Stimulated activated CD8-positive, alpha-beta memory T cell treated with anti-CD3 and anti-CD28 coated beads, Interleukin-15, amount 100 ng/mL, for 48 hours (primary cell): ENCODE measurements around the gene RIMKLB.
A peak's percentile ranks its signal among the peaks of the same experiment; 100 is the strongest.

Experiments
- DNase-seq, 2 donors: peaks; one replicate each; pipeline ENCODE4 v3.0.0-alpha.2; 2020; ENCODE audit warnings: low read depth in 2 of 2

Gene RIMKLB

GRCh38 chr12:8697476-8698131, at the start of gene RIMKLB:
TSS of gene RIMKLB (plus strand) at chr12:8697991. CDS start at chr12:8713867, 15,876 bp downstream.
- peak; percentile 56 to 63 for DNase-seq

GRCh38 chr12:8648576-8649205, 49.1 kb upstream of the RIMKLB start:
- DNase-seq, result peak; percentile 80 to 81

- no peak for DNase-seq
These were observed 42.4 kb upstream of the RIMKLB start for GRCh38 chr12:8655421-8655820.

- DNase-seq, result no peak
These were observed 39.4 kb upstream of the RIMKLB start for GRCh38 chr12:8658346-8658745.

GRCh38 chr12:8661016-8661415, 36.8 kb upstream of the RIMKLB start:
- DNase-seq, result no peak

GRCh38 chr12:8661751-8662150, 36.0 kb upstream of the RIMKLB start:
- no peak for DNase-seq

GRCh38 chr12:8662593-8662992, 35.2 kb upstream of the RIMKLB start, which contains the start of gene MFAP5:
TSS of gene MFAP5 (minus strand) at chr12:8662826. CDS start at chr12:8662104, 722 bp downstream.
- no peak for DNase-seq

- no peak for DNase-seq
These were observed 33.4 kb upstream of the RIMKLB start for GRCh38 chr12:8664228-8664913.

GRCh38 chr12:8665759-8666158, 32.0 kb upstream of the RIMKLB start:
- no peak for DNase-seq

- DNase-seq, result no peak
These were observed 30.5 kb upstream of the RIMKLB start for GRCh38 chr12:8667270-8667669.

GRCh38 chr12:8668441-8668840, 29.4 kb upstream of the RIMKLB start:
- no peak for DNase-seq

GRCh38 chr12:8672381-8672780, 25.4 kb upstream of the RIMKLB start:
- no peak for DNase-seq

GRCh38 chr12:8675591-8676036, 22.2 kb upstream of the RIMKLB start:
- no peak for DNase-seq

GRCh38 chr12:8676651-8677050, 21.1 kb upstream of the RIMKLB start:
- DNase-seq, result no peak

GRCh38 chr12:8677362-8677761, 20.4 kb upstream of the RIMKLB start:
- no peak for DNase-seq

- no peak for DNase-seq
These were observed 19.1 kb upstream of the RIMKLB start for GRCh38 chr12:8678661-8679111.

GRCh38 chr12:8680533-8680932, 17.3 kb upstream of the RIMKLB start:
- DNase-seq, result no peak

GRCh38 chr12:8681129-8681884, 16.5 kb upstream of the RIMKLB start:
- DNase-seq, result no peak

- DNase-seq, result no peak
These were observed 12.7 kb upstream of the RIMKLB start for GRCh38 chr12:8685051-8685450.

GRCh38 chr12:8687846-8688601, 9.8 kb upstream of the RIMKLB start:
- DNase-seq, result no peak

- DNase-seq, result no peak
These were observed 8.1 kb upstream of the RIMKLB start for GRCh38 chr12:8689681-8690080.
